Fibroblast of the conjunctiva (primary cell): ENCODE measurements around the gene BANP.
"Not testable (repeated sequence)": the region's sequence is repeated elsewhere in the genome, so short reads cannot be mapped to it uniquely, and the experiment has no call there.

ENCODE experiments used
- DNase-seq: peaks from one replicate; pipeline ENCODE4 v3.0.0-alpha.2; 2010; ENCODE audit warnings: low read depth

The BANP gene

GRCh38 chr16:87950765-87951551, at the start of gene BANP:
TSS of gene BANP (plus strand) at chr16:87951434. CDS start at chr16:87975116, 23,682 bp downstream.
- DNase-seq = peak; percentile 98

- not testable (repeated sequence) for DNase-seq
These were observed 46.3 kb upstream of the BANP start for GRCh38 chr16:87904963-87905362.

- not testable (repeated sequence) for DNase-seq
These were observed 45.7 kb upstream of the BANP start for GRCh38 chr16:87905521-87905920.

GRCh38 chr16:87908101-87908500, 43.1 kb upstream of the BANP start:
- not testable (repeated sequence) for DNase-seq

- DNase-seq = peak; percentile 16
These were observed 41.9 kb upstream of the BANP start for GRCh38 chr16:87909203-87909935.

- DNase-seq = peak; percentile 53
These were observed 40.0 kb upstream of the BANP start for GRCh38 chr16:87911106-87911763.

GRCh38 chr16:87912691-87913090, 38.5 kb upstream of the BANP start:
- DNase-seq = not testable (repeated sequence)

GRCh38 chr16:87914021-87914725, 37.1 kb upstream of the BANP start:
- DNase-seq = not testable (repeated sequence)

- no peak for DNase-seq
These were observed 36.4 kb upstream of the BANP start for GRCh38 chr16:87914812-87915211.

- DNase-seq = no peak
These were observed 33.7 kb upstream of the BANP start for GRCh38 chr16:87917503-87917902.

GRCh38 chr16:87918338-87918737, 32.9 kb upstream of the BANP start:
- DNase-seq = no peak

GRCh38 chr16:87918866-87919680, 32.2 kb upstream of the BANP start:
- no peak for DNase-seq

GRCh38 chr16:87919681-87919994, 31.6 kb upstream of the BANP start:
- DNase-seq = no peak

- no peak for DNase-seq
These were observed 29.9 kb upstream of the BANP start for GRCh38 chr16:87921236-87921773.

GRCh38 chr16:87922250-87922871, 28.9 kb upstream of the BANP start:
- no peak for DNase-seq

GRCh38 chr16:87924041-87924810, 27.0 kb upstream of the BANP start:
- no peak for DNase-seq

GRCh38 chr16:87924811-87925670, 26.2 kb upstream of the BANP start:
- no peak for DNase-seq

GRCh38 chr16:87926246-87927194, 24.7 kb upstream of the BANP start:
- no peak for DNase-seq
